HG03520 (cell line): Measurements from ENCODE around the gene SH2B2.
"Not testable (repeated sequence)": the region's sequence is repeated elsewhere in the genome, so short reads cannot be mapped to it uniquely, and the experiment has no call there.

Source experiments
- ATAC-seq: cut with Tn5 transposase; IDR thresholded peaks from one replicate; pipeline ENCODE4 v1.9.1; 2021; ENCODE audit warnings: mild to moderate bottlenecking, moderate library complexity; ENCODE audit not compliant: unreplicated experiment

SH2B2 gene

GRCh38 chr7:102284891-102285539, 1.7 kb upstream of the SH2B2 start:
- no peak for ATAC-seq

GRCh38 chr7:102285540-102286236, 980 bp upstream of the SH2B2 start:
- ATAC-seq = no peak

- no peak for ATAC-seq
Observed at GRCh38 chr7:102287111-102287980, 678 bp downstream of the SH2B2 start.

- ATAC-seq = no peak
Observed at GRCh38 chr7:102287981-102288278, 1.3 kb downstream of the SH2B2 start.

- ATAC-seq = no peak
Observed at GRCh38 chr7:102288285-102288930, 1.7 kb downstream of the SH2B2 start.

GRCh38 chr7:102289057-102289456, 2.4 kb downstream of the SH2B2 start:
- no peak for ATAC-seq

GRCh38 chr7:102291056-102291915, 4.6 kb downstream of the SH2B2 start:
- no peak for ATAC-seq

- no peak for ATAC-seq
Observed at GRCh38 chr7:102291916-102292267, 5.2 kb downstream of the SH2B2 start.

GRCh38 chr7:102292813-102293798, 6.4 kb downstream of the SH2B2 start:
- no peak for ATAC-seq

- no peak for ATAC-seq
Observed at GRCh38 chr7:102294589-102294988, 7.9 kb downstream of the SH2B2 start.

GRCh38 chr7:102295346-102296178, 8.9 kb downstream of the SH2B2 start:
- no peak for ATAC-seq

GRCh38 chr7:102296179-102296438, 9.4 kb downstream of the SH2B2 start:
- ATAC-seq = no peak

- ATAC-seq = no peak
Observed at GRCh38 chr7:102296514-102296913, 9.8 kb downstream of the SH2B2 start.

- no peak for ATAC-seq
Observed at GRCh38 chr7:102297487-102298218, 11.0 kb downstream of the SH2B2 start.

- ATAC-seq = no peak
Observed at GRCh38 chr7:102300643-102301221, 14.1 kb downstream of the SH2B2 start.

- ATAC-seq = not testable (repeated sequence)
Observed at GRCh38 chr7:102301367-102301766, 14.7 kb downstream of the SH2B2 start.

- no peak for ATAC-seq
Observed at GRCh38 chr7:102302025-102302424, 15.4 kb downstream of the SH2B2 start.
